Fibroblast of skin of right quadriceps (primary cell): ENCODE data around the gene SUN1.

Source experiments
- DNase-seq: peaks from one replicate; pipeline ENCODE4 v3.0.0-alpha.2; 2013

Gene SUN1

DNA sequence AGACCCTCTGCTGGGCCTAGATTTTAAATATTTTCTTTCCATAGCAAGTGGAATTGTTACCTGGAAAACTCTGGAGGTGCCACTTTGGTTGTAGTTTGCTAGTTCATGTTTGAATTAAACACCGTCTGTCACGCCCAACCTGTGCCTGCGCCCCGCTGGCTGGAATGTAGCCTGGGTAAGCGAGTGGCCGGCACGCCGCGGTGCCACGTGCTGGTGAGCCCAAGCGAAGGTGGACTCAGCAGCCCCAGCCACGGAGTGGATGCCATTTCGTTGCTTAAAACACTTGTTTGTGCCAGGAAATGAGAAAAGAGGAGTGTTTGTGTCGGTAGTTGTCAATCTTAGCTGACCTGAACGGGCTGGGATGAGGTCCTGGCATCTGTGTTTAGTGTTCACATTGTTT, 46.8 kb downstream of the SUN1 start:
- DNase-seq: no peak

DNA sequence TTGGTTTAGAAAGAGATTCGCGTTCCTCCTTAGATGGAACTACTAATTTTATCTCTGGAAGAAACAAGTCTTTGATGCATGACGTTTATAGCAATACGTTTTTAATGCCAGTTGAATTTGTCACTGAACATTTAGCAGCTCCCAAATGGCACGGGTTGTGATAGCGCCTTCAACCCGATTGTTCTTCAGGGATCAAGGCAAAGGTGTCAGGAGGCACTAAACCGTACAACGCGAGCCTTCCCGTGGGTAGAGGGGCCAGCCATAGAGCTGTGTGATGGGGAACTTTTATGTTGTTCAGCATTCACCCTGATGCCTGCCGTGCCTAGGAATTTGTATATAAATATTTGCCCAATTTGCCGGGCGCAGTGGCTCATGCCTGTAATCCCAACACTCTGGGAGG, 47.4 kb downstream of the SUN1 start:
- no peak for DNase-seq

GRCh38 chr7:880450-880849, 48.2 kb downstream of the SUN1 start:
- no peak for DNase-seq

GRCh38 chr7:881441-882234, 49.4 kb downstream of the SUN1 start:
- no peak for DNase-seq

DNA sequence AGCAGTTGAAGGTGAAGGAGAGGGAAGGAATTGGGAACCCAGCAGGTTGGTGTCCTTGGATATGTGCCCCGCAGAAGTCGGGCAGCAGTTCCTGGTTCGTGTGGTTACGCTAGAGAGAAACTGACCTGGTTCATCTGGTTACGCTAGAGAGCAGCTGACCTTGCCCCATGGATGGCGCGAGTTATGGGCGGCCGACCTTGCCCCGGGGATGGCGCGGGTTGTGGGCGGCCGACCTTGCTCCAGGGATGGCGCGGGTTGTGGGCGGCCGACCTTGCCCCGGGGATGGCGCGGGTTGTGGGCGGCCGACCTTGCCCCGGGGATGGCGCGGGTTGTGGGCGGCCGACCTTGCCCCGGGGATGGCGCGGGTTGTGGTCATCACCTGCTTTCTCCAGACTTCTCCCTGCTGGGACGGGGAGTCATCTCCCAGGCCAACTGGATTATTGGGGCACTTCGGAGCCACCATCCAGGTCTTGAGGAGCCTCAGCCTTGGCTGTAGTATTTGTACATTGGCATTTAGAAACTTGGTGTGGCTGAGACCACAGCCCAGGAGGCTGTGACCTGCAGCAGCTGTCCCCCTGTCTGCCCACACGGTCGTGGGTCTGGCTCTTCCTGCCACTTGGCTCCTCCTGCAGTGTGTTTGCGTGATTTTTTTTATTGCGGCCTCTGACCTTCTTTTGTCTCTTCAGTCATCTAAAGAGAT, 50.2 kb downstream of the SUN1 start:
- DNase-seq: no peak

DNA sequence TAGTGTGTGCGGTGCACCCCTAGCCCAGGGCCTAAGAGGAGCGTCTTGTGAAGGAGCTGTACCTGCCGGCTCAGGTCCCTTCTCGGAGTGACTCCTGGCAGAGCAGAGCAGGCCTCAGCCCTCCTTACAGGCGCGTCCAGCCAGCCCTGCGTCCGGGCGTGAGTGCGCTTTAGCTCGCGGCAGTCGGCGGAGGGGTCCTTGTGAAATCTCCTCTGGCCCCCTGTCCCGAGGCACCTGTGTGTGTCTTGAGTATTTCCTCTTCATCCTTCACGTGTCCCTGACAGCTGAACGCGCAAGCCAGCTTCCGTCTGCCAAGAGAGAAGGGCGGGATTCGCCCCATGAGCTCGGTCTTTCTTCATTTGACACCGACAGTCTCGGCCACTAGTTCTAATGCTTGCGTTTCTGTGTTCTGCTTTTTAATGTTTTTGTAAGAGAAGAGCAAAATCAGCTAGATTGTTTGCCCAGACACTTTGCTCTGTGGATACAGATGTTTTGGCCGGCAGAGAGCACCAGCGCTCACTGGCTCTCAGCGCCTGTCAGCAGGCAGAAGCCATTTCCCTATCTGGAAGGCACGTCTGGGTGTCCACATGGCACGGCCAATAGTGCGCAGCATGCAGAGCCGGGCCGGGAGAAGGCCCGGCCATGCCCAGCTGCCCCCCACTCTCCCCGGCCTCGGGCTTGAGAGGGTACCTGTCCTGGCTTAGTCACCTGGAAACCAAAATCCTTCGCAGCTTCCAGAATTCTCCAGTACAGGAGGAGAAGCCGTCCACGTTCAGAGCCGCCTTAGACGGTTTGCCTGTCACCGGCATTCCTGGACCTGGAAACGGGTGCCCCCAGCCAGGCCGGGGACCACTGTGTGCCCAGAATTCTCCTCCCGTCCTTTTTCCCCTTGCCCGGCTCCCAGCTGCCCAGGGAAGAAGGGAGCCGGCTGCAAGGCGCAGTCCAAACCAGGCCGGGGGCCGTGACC, 51.1 kb downstream of the SUN1 start:
- DNase-seq: no peak

DNA sequence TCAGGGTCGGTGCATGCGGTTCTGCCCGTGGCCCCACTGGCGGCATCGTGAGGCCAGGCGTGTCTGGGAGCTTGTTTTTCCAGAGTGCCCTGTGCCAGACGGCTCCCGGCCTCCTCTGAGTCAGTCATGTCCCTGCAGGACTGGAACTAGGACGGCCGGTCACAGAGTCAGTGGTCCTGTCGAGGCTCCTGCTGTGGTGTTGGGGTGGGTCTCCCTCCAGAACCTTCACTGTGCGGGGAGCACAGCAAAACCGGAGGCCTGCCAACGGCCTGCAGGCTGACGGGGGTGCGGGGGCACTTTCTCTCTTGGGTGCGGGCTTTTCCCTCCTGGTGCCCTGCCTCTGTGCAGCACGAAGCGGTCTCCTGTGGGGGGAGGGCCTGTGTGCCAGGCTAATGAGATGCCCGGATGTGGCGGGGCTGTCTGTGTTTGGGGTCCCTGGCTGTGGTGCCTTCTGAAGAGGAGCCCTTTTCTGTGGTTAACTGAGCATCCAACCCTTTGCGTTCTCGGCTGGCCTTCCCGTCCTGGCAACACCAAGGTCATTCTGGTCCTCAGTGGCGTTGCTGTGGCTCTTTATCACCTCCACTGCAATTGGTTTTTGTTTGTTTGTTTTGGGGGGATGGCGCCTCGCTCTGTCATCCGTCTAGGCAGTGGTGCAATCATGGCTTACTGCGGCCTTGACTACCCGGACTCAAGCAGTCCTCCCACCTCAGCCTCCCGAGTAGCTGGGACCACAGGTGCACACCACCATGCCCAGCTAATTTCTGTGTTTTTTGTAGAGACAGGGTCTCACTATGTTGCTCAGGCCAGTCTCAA, 52.1 kb downstream of the SUN1 start:
- no peak for DNase-seq

GRCh38 chr7:885261-885892, 53.1 kb downstream of the SUN1 start:
- no peak for DNase-seq

GRCh38 chr7:885893-886625, 53.8 kb downstream of the SUN1 start:
- no peak for DNase-seq

- DNase-seq: no peak
Measured at GRCh38 chr7:886626-887487, 54.6 kb downstream of the SUN1 start.

- no peak for DNase-seq
Measured at GRCh38 chr7:887488-887820, 55.2 kb downstream of the SUN1 start.

DNA sequence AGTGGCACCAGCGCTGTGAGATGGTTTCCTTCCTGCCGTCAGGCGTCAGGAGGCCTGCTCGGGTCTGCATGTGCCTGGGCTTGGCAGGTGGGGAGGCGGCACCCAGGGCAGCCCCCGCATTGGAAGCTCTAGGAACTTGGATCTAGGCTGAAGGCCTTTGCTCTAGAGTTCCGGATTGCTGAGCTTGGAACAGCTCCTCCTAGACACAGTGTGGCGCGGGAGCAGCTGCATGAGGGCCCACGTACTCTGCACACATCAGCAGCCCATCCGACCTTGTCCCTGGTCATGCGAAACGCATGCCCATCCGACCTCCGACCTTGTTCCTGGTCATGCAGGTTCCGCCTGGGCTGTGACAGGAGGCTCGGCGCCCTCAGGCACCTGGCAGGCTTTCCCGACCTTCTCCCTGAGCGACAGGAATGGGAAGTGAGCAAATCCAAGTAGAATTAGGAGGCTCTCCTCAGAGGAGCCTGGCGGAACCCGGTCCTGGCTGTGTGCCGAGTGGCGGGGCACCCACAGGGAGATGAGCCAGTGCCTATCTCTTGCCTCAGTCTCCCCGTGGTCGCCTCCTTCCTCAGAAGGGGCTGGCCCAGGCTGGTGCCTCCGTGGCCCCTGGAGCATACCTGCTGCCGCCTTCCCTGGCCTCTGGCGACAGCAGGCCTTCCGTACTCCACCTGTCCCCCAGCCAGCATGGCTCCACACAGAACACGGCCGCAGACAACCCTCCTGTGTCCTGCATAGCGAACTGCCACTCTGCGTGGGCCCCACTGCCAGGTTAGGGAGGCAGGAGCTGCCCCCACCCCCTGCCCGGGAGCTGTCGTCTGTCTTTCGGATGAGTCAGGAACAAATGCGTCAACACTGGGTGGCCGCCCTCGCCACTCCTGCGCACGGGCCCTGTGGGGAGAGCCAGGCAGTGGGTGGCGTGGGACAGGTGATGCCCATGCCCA, 56.1 kb downstream of the SUN1 start:
- DNase-seq: no peak

DNA sequence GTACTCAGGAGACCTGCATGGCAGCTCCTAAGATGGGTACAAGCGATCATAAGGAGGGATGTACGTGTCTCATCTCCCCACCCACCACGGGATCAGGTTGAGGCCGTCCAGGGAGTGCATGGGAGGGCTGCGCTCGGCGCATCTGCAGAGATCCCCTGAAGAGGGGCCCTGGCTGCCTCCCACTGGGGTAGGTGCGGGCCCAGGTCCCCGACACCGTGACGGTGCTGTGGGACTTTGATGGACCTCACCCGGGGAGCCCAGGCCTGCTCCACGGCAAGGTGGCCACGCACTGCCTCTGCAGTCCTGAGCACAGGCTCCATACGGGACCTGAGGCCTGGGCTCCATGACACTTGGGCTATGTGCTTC, 56.7 kb downstream of the SUN1 start:
- DNase-seq: no peak

DNA sequence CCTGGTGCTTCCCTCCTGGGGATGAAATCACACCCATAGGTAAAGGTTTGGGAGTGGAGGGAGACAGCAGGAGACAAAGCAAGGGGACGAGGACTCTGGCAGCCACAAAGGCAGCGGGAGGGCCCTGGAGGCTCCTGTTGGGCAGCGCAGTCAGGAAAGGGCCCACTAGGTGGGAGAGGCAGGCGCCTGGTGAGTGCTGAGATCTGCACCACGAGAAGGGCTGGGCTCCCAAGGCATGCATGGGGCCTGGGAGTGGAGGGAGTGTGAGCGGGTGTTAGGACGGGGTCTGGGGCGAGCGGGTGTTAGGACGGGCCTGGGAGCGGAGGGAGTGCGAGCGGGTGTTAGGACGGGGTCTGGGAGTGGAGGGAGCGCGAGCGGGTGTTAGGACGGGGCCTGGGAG, 57.1 kb downstream of the SUN1 start:
- no peak for DNase-seq

- DNase-seq: no peak
Measured at GRCh38 chr7:890868-891267, 58.6 kb downstream of the SUN1 start.

GRCh38 chr7:891291-891690, 59.0 kb downstream of the SUN1 start:
- DNase-seq: no peak

DNA sequence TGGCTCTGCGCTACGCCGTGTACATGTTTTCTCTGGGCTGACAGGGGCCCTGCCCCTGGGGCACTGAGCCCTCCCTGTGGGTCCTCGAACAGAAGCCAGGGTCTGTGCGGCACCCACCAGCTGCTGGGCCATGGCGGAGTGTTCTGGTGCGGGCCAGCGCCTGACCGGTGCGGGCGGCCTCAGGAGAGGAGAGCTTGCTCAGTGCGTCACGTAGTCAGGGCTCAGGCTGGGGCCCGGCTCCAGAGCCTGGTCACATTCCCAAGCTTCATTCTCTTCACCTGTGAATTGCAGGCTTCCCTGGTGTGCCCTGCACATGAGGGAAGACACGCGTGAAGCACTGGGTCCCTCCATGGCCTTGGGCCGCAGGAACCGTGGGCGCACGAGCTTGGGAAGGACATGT, 59.5 kb downstream of the SUN1 start:
- no peak for DNase-seq

DNA sequence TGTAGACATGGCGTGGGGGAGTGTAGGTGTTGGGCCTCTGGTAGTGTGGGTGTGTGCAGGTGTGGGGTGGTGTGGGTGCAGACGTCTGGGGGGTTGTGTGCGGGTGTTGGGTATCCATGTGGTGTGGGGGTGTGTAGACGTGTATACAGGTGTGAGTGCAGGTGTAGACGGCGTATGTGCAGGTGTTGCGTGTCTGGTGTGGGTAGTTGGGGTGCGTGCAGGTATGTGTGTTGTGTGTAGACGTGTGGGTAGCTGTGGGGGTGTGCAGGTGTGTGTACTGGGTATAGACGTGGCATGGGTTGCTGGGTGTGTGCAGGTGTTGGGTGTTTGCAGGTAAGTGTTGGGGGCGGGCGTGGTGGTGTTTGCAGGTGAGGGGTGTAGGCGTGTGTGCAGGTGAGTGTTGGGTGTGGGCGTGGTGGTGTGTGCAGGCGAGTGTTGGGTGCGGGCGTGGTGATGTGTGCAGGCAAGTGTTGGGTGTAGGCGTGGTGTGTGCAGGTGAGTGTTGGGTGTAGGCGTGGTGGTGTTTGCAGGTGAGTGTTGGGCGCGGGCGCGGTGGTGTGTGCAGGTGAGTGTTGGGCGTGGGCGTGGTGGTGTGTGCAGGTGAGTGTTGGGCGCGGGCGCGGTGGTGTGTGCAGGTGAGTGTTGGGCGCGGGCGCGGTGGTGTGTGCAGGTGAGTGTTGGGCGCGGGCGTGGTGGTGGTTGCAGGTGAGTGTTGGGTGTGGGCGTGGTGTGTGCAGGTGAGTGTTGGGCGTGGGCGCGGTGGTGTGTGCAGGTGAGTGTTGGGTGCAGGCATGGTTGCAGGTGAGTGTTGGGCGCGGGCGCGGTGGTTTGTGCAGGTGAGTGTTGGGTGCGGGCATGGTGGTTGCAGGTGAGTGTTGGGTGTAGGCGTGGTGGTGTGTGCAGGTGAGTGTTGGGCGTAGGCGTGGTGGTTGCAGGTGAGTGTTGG, 60.6 kb downstream of the SUN1 start:
- no peak for DNase-seq
